Skin epidermis (tissue), 12 donors: ENCODE data around the gene DGAT2.
A peak's percentile ranks its signal among the peaks of the same experiment; 100 is the strongest.

ENCODE experiments used
- H3K27ac ChIP-seq, 21 experiments: fragments of 200-600 bp; sonication (generic) in 11 of 21; one replicate each; pipeline ENCODE4 v1.5.0; 2020; ENCODE audit warnings: mild to moderate bottlenecking in 3 of 21, inconsistent platforms in 2 of 21, moderate library complexity in 2 of 21
- H3K4me3 ChIP-seq, 7 experiments: fragments of 200-600 bp; sonication (generic) in 2 of 7; one replicate each; pipeline ENCODE4 v1.5.0; 2020; ENCODE audit warnings: inconsistent platforms in 2 of 7, mild to moderate bottlenecking in 2 of 7, moderate library complexity in 1 of 7

DGAT2 gene

GRCh38 chr11:75814677-75815344 is 46.2 kb downstream of the DGAT2 start, which contains the start of gene UVRAG:
Gene UVRAG (plus strand): TSS chr11:75815210. CDS start chr11:75815408, 198 bp downstream.
- Histone ChIP-seq H3K4me3 (peak within 1 kb of the TSS; percentile 58 to 96 (median 92)), H3K27ac (peak within 1 kb of the TSS; percentile 74 to 98 (median 92))

- peak overlapping the region; percentile 58 to 96 (median 92) for H3K4me3 ChIP-seq
- peak overlapping the region; percentile 74 to 98 (median 92) for H3K27ac ChIP-seq
Observed at GRCh38 chr11:75815345-75816168, 47.0 kb downstream of the DGAT2 start.

GRCh38 chr11:75816561-75817239 is 48.1 kb downstream of the DGAT2 start:
- peak overlapping the region in 10 of 21 experiments; percentile 18 to 97 (median 89) for H3K27ac ChIP-seq
- H3K4me3 ChIP-seq = peak overlapping the region; percentile 58 to 96 (median 92)

GRCh38 chr11:75820645-75821044 is 52.1 kb downstream of the DGAT2 start:
- Histone ChIP-seq H3K4me3 (no peak overlapping the region), H3K27ac (no peak overlapping the region)

GRCh38 chr11:75821202-75821601 is 52.6 kb downstream of the DGAT2 start:
- Histone ChIP-seq H3K4me3 (no peak overlapping the region), H3K27ac (no peak overlapping the region)

- peak overlapping the region in 3 of 21 experiments; percentile 54 to 82 (median 80) for H3K27ac ChIP-seq
Observed at GRCh38 chr11:75822541-75822940, 54.0 kb downstream of the DGAT2 start.

GRCh38 chr11:75823415-75823814 is 54.8 kb downstream of the DGAT2 start:
- Histone ChIP-seq H3K27ac (peak overlapping the region in 5 of 21 experiments; percentile 39 to 82 (median 54)), H3K4me3 (no peak overlapping the region)

More at GRCh38 chr11:75822541-75822940, 54.0 kb downstream of the DGAT2 start:
- no peak overlapping the region for H3K4me3 ChIP-seq

- Histone ChIP-seq H3K4me3 (no peak overlapping the region), H3K27ac (peak overlapping the region in 5 of 21 experiments; percentile 39 to 82 (median 54))
Observed at GRCh38 chr11:75823946-75824345, 55.4 kb downstream of the DGAT2 start.

- H3K27ac ChIP-seq = peak overlapping the region in 20 of 21 experiments; percentile 26 to 90 (median 72)
- H3K4me3 ChIP-seq = no peak overlapping the region
Observed at GRCh38 chr11:75826461-75827230, 58.1 kb downstream of the DGAT2 start.

GRCh38 chr11:75827562-75827961 is 59.0 kb downstream of the DGAT2 start:
- no peak overlapping the region for H3K4me3 ChIP-seq
- peak overlapping the region in 18 of 21 experiments; percentile 26 to 90 (median 72) for H3K27ac ChIP-seq

GRCh38 chr11:75831915-75832502 is 63.4 kb downstream of the DGAT2 start:
- Histone ChIP-seq H3K4me3 (no peak overlapping the region), H3K27ac (no peak overlapping the region)

GRCh38 chr11:75834728-75835127 is 66.2 kb downstream of the DGAT2 start:
- Histone ChIP-seq H3K4me3 (no peak overlapping the region), H3K27ac (no peak overlapping the region)

GRCh38 chr11:75836417-75836816 is 67.8 kb downstream of the DGAT2 start:
- Histone ChIP-seq H3K27ac (peak overlapping the region in 2 of 21 experiments; percentile 4 to 27), H3K4me3 (no peak overlapping the region)

GRCh38 chr11:75839851-75840250 is 71.3 kb downstream of the DGAT2 start:
- Histone ChIP-seq H3K27ac (no peak overlapping the region), H3K4me3 (no peak overlapping the region)

- no peak overlapping the region for H3K27ac ChIP-seq
Observed at GRCh38 chr11:75840522-75840921, 71.9 kb downstream of the DGAT2 start.

GRCh38 chr11:75841739-75842138 is 73.2 kb downstream of the DGAT2 start:
- Histone ChIP-seq H3K27ac (no peak overlapping the region), H3K4me3 (no peak overlapping the region)

More at GRCh38 chr11:75840522-75840921, 71.9 kb downstream of the DGAT2 start:
- no peak overlapping the region for H3K4me3 ChIP-seq

GRCh38 chr11:75845324-75845723 is 76.7 kb downstream of the DGAT2 start:
- H3K4me3 ChIP-seq = no peak overlapping the region
- H3K27ac ChIP-seq = no peak overlapping the region

- H3K4me3 ChIP-seq = no peak overlapping the region
- H3K27ac ChIP-seq = peak overlapping the region in 2 of 21 experiments; percentile 1 to 50
Observed at GRCh38 chr11:75849894-75850293, 81.3 kb downstream of the DGAT2 start.

GRCh38 chr11:75850787-75851186 is 82.2 kb downstream of the DGAT2 start:
- H3K4me3 ChIP-seq = no peak overlapping the region
- H3K27ac ChIP-seq = peak overlapping the region in 9 of 21 experiments; percentile 1 to 65 (median 30)
